Neuronal stem cell (in vitro differentiated cells): ENCODE results near the gene GFI1.

Experiments used
- DNase-seq: peaks from one replicate; pipeline ENCODE4 v3.0.0-alpha.2; 2013; ENCODE audit warnings: low spot score
- H2AFZ ChIP-seq: one replicate; pipeline ENCODE4 v1.6.1; 2013; ENCODE audit warnings: mild to moderate bottlenecking, low read length, inconsistent platforms
- H2AK5ac ChIP-seq: 2 replicates; pipeline ENCODE4 v1.6.1; 2013; ENCODE audit warnings: low read depth, mild to moderate bottlenecking, inconsistent platforms, low read length, moderate library complexity, mixed read lengths
- H2BK120ac ChIP-seq: 2 replicates; pipeline ENCODE4 v1.6.1; 2013; ENCODE audit warnings: low read depth, mild to moderate bottlenecking, inconsistent platforms, low read length, moderate library complexity, mixed read lengths
- H2BK12ac ChIP-seq: one replicate; pipeline ENCODE4 v1.6.1; 2013; ENCODE audit warnings: low read length, inconsistent platforms
- H2BK15ac ChIP-seq: 2 replicates; pipeline ENCODE4 v1.6.1; 2013; ENCODE audit warnings: mild to moderate bottlenecking, low read length, inconsistent platforms, mixed read lengths
- H2BK5ac ChIP-seq: one replicate; pipeline ENCODE4 v1.6.1; 2013; ENCODE audit warnings: inconsistent platforms, mild to moderate bottlenecking, low read length, moderate library complexity
- H3K14ac ChIP-seq: one replicate; pipeline ENCODE4 v1.6.1; 2013; ENCODE audit warnings: low read length, inconsistent platforms
- H3K18ac ChIP-seq: 2 replicates; pipeline ENCODE4 v1.6.1; 2013; ENCODE audit warnings: low read length, inconsistent platforms
- H3K23ac ChIP-seq: 2 replicates; pipeline ENCODE4 v1.6.1; 2013; ENCODE audit warnings: low read depth, mild to moderate bottlenecking, mixed read lengths, low read length, inconsistent platforms; ENCODE audit not compliant: poor library complexity
- H3K27ac ChIP-seq: replicated peaks from 3 replicates; pipeline ENCODE4 v1.5.1; 2013; ENCODE audit warnings: low read length, inconsistent platforms
- H3K27me3 ChIP-seq, 3 experiments: 2 replicates each; pipeline ENCODE4 v1.6.1; 2013; ENCODE audit warnings: low read length in 3 of 3, mild to moderate bottlenecking in 2 of 3, inconsistent platforms in 1 of 3, low read depth in 1 of 3, mixed read lengths in 1 of 3, moderate library complexity in 1 of 3; ENCODE audit not compliant: control insufficient read depth in 3 of 3, insufficient read depth in 3 of 3
- H3K36me3 ChIP-seq, 2 donors: replicated peaks in 1 of 2; 2 replicates each; pipeline ENCODE4 v1.6.1; 2013; ENCODE audit warnings: low read length in 2 of 2; ENCODE audit not compliant: control insufficient read depth in 2 of 2, insufficient read depth in 2 of 2
- H3K4ac ChIP-seq: 2 replicates; pipeline ENCODE4 v1.6.1; 2013; ENCODE audit warnings: inconsistent platforms, mild to moderate bottlenecking, low read length, moderate library complexity
- H3K4me1 ChIP-seq, 2 donors: 1 replicate in 1 of 2; 2 replicates in 1 of 2; pipeline ENCODE4 v1.6.1; 2013; ENCODE audit warnings: low read length in 2 of 2, low read depth in 1 of 2; ENCODE audit not compliant: control insufficient read depth in 2 of 2, insufficient read depth in 1 of 2
- H3K4me2 ChIP-seq: one replicate; pipeline ENCODE4 v1.6.1; 2013; ENCODE audit warnings: mild to moderate bottlenecking, low read length, inconsistent platforms; ENCODE audit not compliant: insufficient read depth, poor library complexity, severe bottlenecking
- H3K4me3 ChIP-seq, 2 donors: 2 replicates each; pipeline ENCODE4 v1.5.1; 2013; ENCODE audit warnings: low read length in 2 of 2, mild to moderate bottlenecking in 2 of 2, inconsistent platforms in 1 of 2, moderate library complexity in 1 of 2
- H3K79me1 ChIP-seq: one replicate; pipeline ENCODE4 v1.6.1; 2013; ENCODE audit warnings: low read depth, mild to moderate bottlenecking, inconsistent platforms, low read length, moderate library complexity
- H3K9ac ChIP-seq: one replicate; pipeline ENCODE4 v1.6.1; 2013; ENCODE audit warnings: mild to moderate bottlenecking, low read depth, low read length, inconsistent platforms; ENCODE audit not compliant: poor library complexity
- H3K9me3 ChIP-seq, 2 donors: replicated peaks in 1 of 2; 2 replicates each; pipeline versions ENCODE3 to v1.6.1; 2013; ENCODE audit warnings: low read length in 2 of 2, mild to moderate bottlenecking in 2 of 2, inconsistent platforms in 1 of 2, low read depth in 1 of 2, mixed read lengths in 1 of 2, moderate library complexity in 1 of 2; ENCODE audit not compliant: control insufficient read depth in 2 of 2, insufficient read depth in 1 of 2
- H4K8ac ChIP-seq: one replicate; pipeline ENCODE4 v1.6.1; 2013; ENCODE audit warnings: low read depth, mild to moderate bottlenecking, inconsistent platforms, low read length, moderate library complexity
- H4K91ac ChIP-seq: one replicate; pipeline ENCODE4 v1.6.1; 2013; ENCODE audit warnings: low read length, low read depth, mild to moderate bottlenecking, inconsistent platforms; ENCODE audit not compliant: poor library complexity
- WGBS, 2 donors: extraction: QIAGEN DNeasy Blood & Tissue Kit; methylation state at CpG; one replicate each; pipeline ENCODE4 v1.1.7; 2013; ENCODE audit warnings: missing lambda C conversion rate in 2 of 2, mixed read lengths in 1 of 2; ENCODE audit not compliant: insufficient read length in 2 of 2, insufficient replicate concordance in 1 of 2; ENCODE audit errors: extremely low coverage in 2 of 2; 5-methylcytosine and 5-hydroxymethylcytosine counted together

Gene GFI1

GRCh38 chr1:92464588-92465255 is 22.0 kb downstream of the GFI1 start:
- Histone ChIP-seq H2BK5ac (no peak overlapping the region), H3K9ac (no peak overlapping the region), H3K18ac (no peak overlapping the region), H3K27me3 (peaks cover 0 to 6% (median 0%) of the 10 kb centered on the region in 3 experiments), H3K4ac (no peak overlapping the region), H2BK12ac (no peak overlapping the region), H4K8ac (no peak overlapping the region), H3K23ac (no peak overlapping the region), H3K9me3 (no peaks in the 10 kb centered on the region), H2BK120ac (no peak overlapping the region), H3K14ac (no peak overlapping the region), H4K91ac (no peak overlapping the region), H3K79me1 (no peaks in the 10 kb centered on the region), H3K36me3 (no peaks in the 10 kb centered on the region), H2AFZ (no peak overlapping the region), H2BK15ac (no peak overlapping the region), H3K4me1 (no peaks in the 10 kb centered on the region), H2AK5ac (no peak overlapping the region), H3K4me2 (no peak overlapping the region), H3K27ac (no peak overlapping the region), H3K4me3 (no peak overlapping the region)
- WGBS, 2 donors, result no CpG with 5 or more reads among the region's 4 CpGs
- no peak for DNase-seq

- Histone ChIP-seq H4K91ac (no peak overlapping the region), H3K4ac (no peak overlapping the region), H4K8ac (no peak overlapping the region), H3K9ac (no peak overlapping the region), H2AK5ac (no peak overlapping the region), H3K36me3 (no peaks in the 10 kb centered on the region), H3K27ac (no peak overlapping the region), H2BK12ac (no peak overlapping the region), H3K4me3 (no peak overlapping the region), H3K79me1 (no peaks in the 10 kb centered on the region), H2BK15ac (no peak overlapping the region), H3K14ac (no peak overlapping the region), H3K9me3 (no peaks in the 10 kb centered on the region), H3K4me1 (no peaks in the 10 kb centered on the region), H3K23ac (no peak overlapping the region), H3K18ac (no peak overlapping the region), H2BK120ac (no peak overlapping the region), H3K27me3 (no peaks in the 10 kb centered on the region), H2AFZ (no peak overlapping the region), H2BK5ac (no peak overlapping the region), H3K4me2 (no peak overlapping the region)
- WGBS, 2 donors, result no CpG with 5 or more reads among the region's 5 CpGs
- no peak for DNase-seq
Measured at GRCh38 chr1:92461364-92462097, 25.2 kb downstream of the GFI1 start.

GRCh38 chr1:92459871-92460320 is 26.8 kb downstream of the GFI1 start:
- Histone ChIP-seq H2BK15ac (no peak overlapping the region), H3K27ac (no peak overlapping the region), H3K14ac (no peak overlapping the region), H2BK5ac (no peak overlapping the region), H2BK12ac (no peak overlapping the region), H3K27me3 (no peaks in the 10 kb centered on the region), H3K79me1 (no peaks in the 10 kb centered on the region), H4K8ac (no peak overlapping the region), H3K4ac (no peak overlapping the region), H2BK120ac (no peak overlapping the region), H3K4me1 (no peaks in the 10 kb centered on the region), H3K18ac (no peak overlapping the region), H2AFZ (no peak overlapping the region), H3K9me3 (no peaks in the 10 kb centered on the region), H3K4me2 (no peak overlapping the region), H3K23ac (no peak overlapping the region), H2AK5ac (no peak overlapping the region), H4K91ac (no peak overlapping the region), H3K4me3 (no peak overlapping the region), H3K9ac (no peak overlapping the region), H3K36me3 (no peaks in the 10 kb centered on the region)
- no CpG with 5 or more reads among the region's 4 CpGs for WGBS, 2 donors
- DNase-seq, result no peak

GRCh38 chr1:92458146-92458545 is 28.6 kb downstream of the GFI1 start:
- Histone ChIP-seq H3K79me1 (no peaks in the 10 kb centered on the region), H3K4me1 (no peaks in the 10 kb centered on the region), H3K4ac (no peak overlapping the region), H2AFZ (no peak overlapping the region), H2BK15ac (no peak overlapping the region), H3K36me3 (no peaks in the 10 kb centered on the region), H4K91ac (no peak overlapping the region), H3K9ac (no peak overlapping the region), H3K4me2 (no peak overlapping the region), H2BK5ac (no peak overlapping the region), H4K8ac (no peak overlapping the region), H3K23ac (no peak overlapping the region), H3K4me3 (no peak overlapping the region), H3K9me3 (no peaks in the 10 kb centered on the region), H3K14ac (no peak overlapping the region), H3K27ac (no peak overlapping the region), H3K27me3 (no peaks in the 10 kb centered on the region), H2AK5ac (no peak overlapping the region), H2BK120ac (no peak overlapping the region), H2BK12ac (no peak overlapping the region), H3K18ac (no peak overlapping the region)
- no CpG with 5 or more reads among the region's 2 CpGs for WGBS, 2 donors
- DNase-seq, result no peak
